GM23338 (cell line): ENCODE data around the gene SPATA33. TPM values are rescaled to one million over a fixed set of nuclear protein-coding genes. Genes with fewer than 3 reads are reported as not detected.

Source experiments
- ATAC-seq: fragments of 200-7000 bp; cut with Tn5 transposase; 3 replicates; pipeline ENCODE4 v1.9.1; 2020
- DNase-seq: peaks from one replicate; pipeline ENCODE4 v3.0.0-alpha.2; 2015; ENCODE audit warnings: low spot score
- H2AFZ ChIP-seq: fragments of 200-600 bp; sonication (generic); 2 replicates; pipeline ENCODE4 v1.8.0; 2016; ENCODE audit warnings: antibody characterized with exemption, mild to moderate bottlenecking, moderate library complexity
- H3F3A ChIP-seq: fragments of 200-600 bp; sonication (generic); replicated peaks from 2 replicates; pipeline ENCODE4 v1.8.0; 2017; ENCODE audit warnings: antibody characterized with exemption, mixed run types, low read depth
- H3K27ac ChIP-seq: fragments of 200-600 bp; sonication (generic); 2 replicates; pipeline ENCODE4 v1.6.1; 2016; ENCODE audit warnings: low read depth
- H3K27me3 ChIP-seq: fragments of 200-600 bp; sonication (generic); 2 replicates; pipeline ENCODE4 v1.8.0; 2016; ENCODE audit warnings: mild to moderate bottlenecking, mixed run types, moderate library complexity; ENCODE audit not compliant: insufficient read depth
- H3K36me3 ChIP-seq: fragments of 200-600 bp; sonication (generic); 2 replicates; pipeline ENCODE4 v1.8.0; 2016; ENCODE audit warnings: mild to moderate bottlenecking; ENCODE audit not compliant: insufficient read depth
- H3K4me1 ChIP-seq: fragments of 200-600 bp; sonication (generic); 2 replicates; pipeline ENCODE4 v1.8.0; 2016; ENCODE audit warnings: mild to moderate bottlenecking, moderate library complexity; ENCODE audit not compliant: insufficient read depth
- H3K4me2 ChIP-seq: fragments of 200-600 bp; sonication (generic); 2 replicates; pipeline ENCODE4 v1.7.1; 2017; ENCODE audit warnings: mixed run types
- H3K4me3 ChIP-seq: fragments of 200-600 bp; sonication (generic); 2 replicates; pipeline ENCODE4 v1.6.1; 2016; ENCODE audit warnings: mixed run types
- H3K79me2 ChIP-seq: fragments of 200-600 bp; sonication (generic); replicated peaks from 2 replicates; pipeline ENCODE4 v1.8.0; 2017; ENCODE audit warnings: mild to moderate bottlenecking; ENCODE audit not compliant: insufficient read depth
- H3K9me2 ChIP-seq: fragments of 200-600 bp; sonication (generic); 2 replicates; pipeline ENCODE4 v1.8.0; 2017; ENCODE audit not compliant: insufficient read depth
- H4K20me1 ChIP-seq: fragments of 200-600 bp; sonication (generic); replicated peaks from 2 replicates; pipeline ENCODE4 v1.8.0; 2017; ENCODE audit warnings: mild to moderate bottlenecking; ENCODE audit not compliant: insufficient read depth
- H3K27ac Mint-ChIP-seq: 2 replicates; pipeline ENCODE4 v1.8.0; 2020; ENCODE audit warnings: inconsistent platforms, mild to moderate bottlenecking, moderate library complexity, mixed read lengths
- H3K27me3 Mint-ChIP-seq: 3 replicates; pipeline ENCODE4 v1.8.0; 2022; ENCODE audit warnings: low read depth, mild to moderate bottlenecking, moderate library complexity, mixed read lengths, inconsistent platforms; ENCODE audit not compliant: insufficient read depth, poor library complexity
- H3K36me3 Mint-ChIP-seq: 3 replicates; pipeline ENCODE4 v1.8.0; 2021; ENCODE audit warnings: low read depth, mild to moderate bottlenecking, inconsistent platforms, moderate library complexity, mixed read lengths
- H3K4me1 Mint-ChIP-seq: 3 replicates; pipeline ENCODE4 v1.8.0; 2020; ENCODE audit warnings: mild to moderate bottlenecking, inconsistent platforms, mixed read lengths
- H3K4me3 Mint-ChIP-seq: 3 replicates; pipeline ENCODE4 v1.8.0; 2021; ENCODE audit warnings: moderate library complexity, mild to moderate bottlenecking, inconsistent platforms, mixed read lengths
- H3K9me3 Mint-ChIP-seq: 3 replicates; pipeline ENCODE4 v1.8.0; 2020; ENCODE audit warnings: moderate library complexity, mild to moderate bottlenecking, inconsistent platforms, mixed read lengths
- EZH2phosphoT487 ChIP-seq: fragments of 200-600 bp; sonication (generic); IDR thresholded peaks from one replicate; pipeline ENCODE4 v1.8.1; 2018; ENCODE audit warnings: antibody characterized with exemption; ENCODE audit not compliant: unreplicated experiment
- JUNB ChIP-seq: IDR thresholded peaks from one replicate; pipeline ENCODE4 v1.6.1; 2016; ENCODE audit warnings: antibody characterized with exemption; ENCODE audit not compliant: unreplicated experiment
- NANOG ChIP-seq: IDR thresholded peaks from 2 replicates; pipeline ENCODE4 v1.6.1; 2016; ENCODE audit warnings: antibody characterized with exemption, borderline replicate concordance
- ZNF114 ChIP-seq: fragments of 250-450 bp; sonication (Bioruptor Pico); IDR thresholded peaks from 2 replicates; pipeline ENCODE4 v1.5.0; 2020; ENCODE audit warnings: mild to moderate bottlenecking, moderate library complexity
- ZNF462 ChIP-seq: fragments of 250-450 bp; sonication (Bioruptor Pico); IDR thresholded peaks from 2 replicates; pipeline ENCODE4 v1.5.0; 2020; ENCODE audit warnings: mild to moderate bottlenecking, moderate library complexity
- polyA plus RNA-seq: library from polyadenylated mRNA; unstranded; fragments of >200 nt; fragmentation: Nextera tagmentation; extraction: Ambion mirVana; gene quantifications from 2 replicates; pipeline ENCODE4 v1.2.1, GENCODE V29; 2016
- total RNA-seq: library from RNA; depleted of rRNA; stranded (reverse); fragments of >200 nt; shearing (Covaris generic); gene quantifications from 2 replicates; pipeline ENCODE4 v1.2.3, GENCODE V29; 2014
- TF ChIP-seq, protein P1 (sequence below): IDR thresholded peaks from one replicate; pipeline ENCODE4 v1.6.1; 2018; ENCODE audit warnings: antibody characterized with exemption; ENCODE audit not compliant: unreplicated experiment

SPATA33 gene
- total and polyA plus RNA-seq, 2 experiments from 2014 or later = 5.8 to 17.4 TPM

- TF ChIP-seq, protein P1, sequence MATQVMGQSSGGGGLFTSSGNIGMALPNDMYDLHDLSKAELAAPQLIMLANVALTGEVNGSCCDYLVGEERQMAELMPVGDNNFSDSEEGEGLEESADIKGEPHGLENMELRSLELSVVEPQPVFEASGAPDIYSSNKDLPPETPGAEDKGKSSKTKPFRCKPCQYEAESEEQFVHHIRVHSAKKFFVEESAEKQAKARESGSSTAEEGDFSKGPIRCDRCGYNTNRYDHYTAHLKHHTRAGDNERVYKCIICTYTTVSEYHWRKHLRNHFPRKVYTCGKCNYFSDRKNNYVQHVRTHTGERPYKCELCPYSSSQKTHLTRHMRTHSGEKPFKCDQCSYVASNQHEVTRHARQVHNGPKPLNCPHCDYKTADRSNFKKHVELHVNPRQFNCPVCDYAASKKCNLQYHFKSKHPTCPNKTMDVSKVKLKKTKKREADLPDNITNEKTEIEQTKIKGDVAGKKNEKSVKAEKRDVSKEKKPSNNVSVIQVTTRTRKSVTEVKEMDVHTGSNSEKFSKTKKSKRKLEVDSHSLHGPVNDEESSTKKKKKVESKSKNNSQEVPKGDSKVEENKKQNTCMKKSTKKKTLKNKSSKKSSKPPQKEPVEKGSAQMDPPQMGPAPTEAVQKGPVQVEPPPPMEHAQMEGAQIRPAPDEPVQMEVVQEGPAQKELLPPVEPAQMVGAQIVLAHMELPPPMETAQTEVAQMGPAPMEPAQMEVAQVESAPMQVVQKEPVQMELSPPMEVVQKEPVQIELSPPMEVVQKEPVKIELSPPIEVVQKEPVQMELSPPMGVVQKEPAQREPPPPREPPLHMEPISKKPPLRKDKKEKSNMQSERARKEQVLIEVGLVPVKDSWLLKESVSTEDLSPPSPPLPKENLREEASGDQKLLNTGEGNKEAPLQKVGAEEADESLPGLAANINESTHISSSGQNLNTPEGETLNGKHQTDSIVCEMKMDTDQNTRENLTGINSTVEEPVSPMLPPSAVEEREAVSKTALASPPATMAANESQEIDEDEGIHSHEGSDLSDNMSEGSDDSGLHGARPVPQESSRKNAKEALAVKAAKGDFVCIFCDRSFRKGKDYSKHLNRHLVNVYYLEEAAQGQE = no peak
- no peak for TF ChIP-seq ZNF114
Measured at GRCh38 chr16:89691231-89691985, 33.8 kb downstream of the SPATA33 start (continued).

- Histone ChIP-seq H3F3A (0 out of 2 replicates have a peak, but pooled peaks cover 10% of the 10 kb centered on the region), H3K9me2 (no peaks in the 10 kb centered on the region), H3K27me3 (no peaks in the 10 kb centered on the region), H3K4me3 (no peak overlapping the region), H3K27ac (no peak overlapping the region), H3K4me2 (no peak overlapping the region), H3K79me2 (peaks cover 12% of the 10 kb centered on the region), H4K20me1 (peaks cover 4% of the 10 kb centered on the region; the same call in 1 of the 2 replicates), H2AFZ (no peak overlapping the region), H3K4me1 (0 out of 2 replicates have a peak, but pooled peaks cover 8% of the 10 kb centered on the region), H3K36me3 (0 out of 2 replicates have a peak, but pooled peaks cover 2% of the 10 kb centered on the region)
- ATAC-seq (no peak), DNase-seq (no peak)
- H3K4me1 Mint-ChIP-seq = peaks cover 7% of the 10 kb centered on the region; the same call in 2 of the 3 replicates
- peaks cover 26% of the 10 kb centered on the region for H3K27me3 Mint-ChIP-seq
- no peak overlapping the region for H3K27ac Mint-ChIP-seq
- TF ChIP-seq JUNB (no peak), NANOG (no peak)
- peaks cover 50% of the 10 kb centered on the region for H3K36me3 Mint-ChIP-seq
- H3K9me3 Mint-ChIP-seq = no peaks in the 10 kb centered on the region
- no peak overlapping the region for H3K4me3 Mint-ChIP-seq
Measured at GRCh38 chr16:89691986-89692569, 34.4 kb downstream of the SPATA33 start.

- Histone ChIP-seq H3K79me2 (0 out of 2 replicates have a peak, but pooled peaks cover 2% of the 10 kb centered on the region), H3K4me3 (no peak overlapping the region), H3K4me2 (no peak overlapping the region), H3F3A (0 out of 2 replicates have a peak, but pooled peaks cover 6% of the 10 kb centered on the region), H3K36me3 (0 out of 2 replicates have a peak, but pooled peaks cover 2% of the 10 kb centered on the region), H4K20me1 (peaks cover 4% of the 10 kb centered on the region; the same call in 1 of the 2 replicates), H3K27ac (no peak overlapping the region), H2AFZ (no peak overlapping the region), H3K4me1 (no peaks in the 10 kb centered on the region), H3K9me2 (no peaks in the 10 kb centered on the region), H3K27me3 (no peaks in the 10 kb centered on the region)
- no peaks in the 10 kb centered on the region for H3K4me1 Mint-ChIP-seq
- ATAC-seq (no peak), DNase-seq (no peak)
- peaks cover 42% of the 10 kb centered on the region for H3K36me3 Mint-ChIP-seq
- H3K27ac Mint-ChIP-seq = no peak overlapping the region
- TF ChIP-seq EZH2phosphoT487 = no peak
- no peak for TF ChIP-seq ZNF462
- no peak overlapping the region for H3K4me3 Mint-ChIP-seq
- H3K27me3 Mint-ChIP-seq = peaks cover 18% of the 10 kb centered on the region
- H3K9me3 Mint-ChIP-seq = no peaks in the 10 kb centered on the region
Measured at GRCh38 chr16:89693289-89693731, 35.7 kb downstream of the SPATA33 start.
